Esophagus muscularis mucosa (tissue), 4 donors: Measurements from ENCODE around the gene CADM3. TPM values are rescaled to one million over a fixed set of nuclear protein-coding genes. Genes with fewer than 3 reads are reported as not detected.
A peak's percentile ranks its signal among the peaks of the same experiment; 100 is the strongest.

ENCODE experiments used
- DNase-seq: peaks from one replicate; pipeline ENCODE4 v3.0.0-alpha.2; 2017; ENCODE audit errors: extremely low spot score
- H3K27ac ChIP-seq, 4 donors: fragments of 200-600 bp; sonication (generic); replicated peaks in 1 of 4; 1 replicate in 3 of 4; 2 replicates in 1 of 4; pipeline ENCODE4 v1.5.1; 2016 to 2019; ENCODE audit warnings: mild to moderate bottlenecking in 1 of 4
- H3K27me3 ChIP-seq, 4 donors: fragments of 200-600 bp; sonication (generic); one replicate each; pipeline versions ENCODE4 v1.5.1 to v1.6.0; 2016 to 2019
- H3K36me3 ChIP-seq, 4 donors: fragments of 200-600 bp; sonication (generic); one replicate each; pipeline ENCODE4 v1.5.1; 2016 to 2019
- H3K4me1 ChIP-seq, 4 donors: fragments of 200-600 bp; sonication (generic); one replicate each; pipeline ENCODE4 v1.5.1; 2016 to 2019
- H3K4me3 ChIP-seq, 4 donors: fragments of 200-600 bp; sonication (generic); 1 replicate in 2 of 4; 2 replicates in 2 of 4; pipeline ENCODE4 v1.5.1; 2016 to 2019; ENCODE audit warnings: mild to moderate bottlenecking in 4 of 4, moderate library complexity in 1 of 4
- H3K9me3 ChIP-seq, 4 donors: fragments of 200-600 bp; sonication (generic); 1 replicate in 3 of 4; 2 replicates in 1 of 4; pipeline ENCODE4 v1.5.1; 2016 to 2019
- EP300 ChIP-seq: sonication (generic); formaldehyde crosslinking; IDR thresholded peaks from one replicate; pipeline ENCODE4 v1.6.1; 2017; ENCODE audit warnings: antibody characterized with exemption
- POLR2A ChIP-seq: fragments of 450-650 bp; IDR thresholded peaks from one replicate; pipeline ENCODE4 v1.6.1; 2017; ENCODE audit warnings: antibody characterized with exemption, moderate library complexity, mild to moderate bottlenecking, low read depth
- POLR2AphosphoS5 ChIP-seq, 2 donors: sonication (generic); formaldehyde crosslinking; IDR thresholded peaks; one replicate each; pipeline ENCODE4 v1.6.1; 2017; ENCODE audit warnings: antibody characterized with exemption in 2 of 2
- WGBS: methylation state at CpG from one replicate; pipeline ENCODE4 v1.1.5; 2018; 5-methylcytosine and 5-hydroxymethylcytosine counted together
- intact Hi-C: fragments of 100-400 bp; cut with DNase I; formaldehyde crosslinking; loops from one replicate; pipeline ENCODE4 v1.15.1; 2023
- total RNA-seq, 4 donors: library from RNA; depleted of rRNA; stranded (reverse); fragments of >200 nt; gene quantifications; one replicate each; pipeline versions ENCODE4 v1.1.0 to v1.2.1, GENCODE V29; 2016
- TF ChIP-seq, protein P1 (sequence below), 3 experiments: fragments of 200-600 bp in 2 of 3; fragments of 450-650 bp in 1 of 3; sonication (generic) in 2 of 3; IDR thresholded peaks; one replicate each; pipeline ENCODE4 v1.5.1; 2017 to 2019; ENCODE audit warnings: antibody characterized with exemption in 3 of 3, mild to moderate bottlenecking in 2 of 3, moderate library complexity in 1 of 3

The CADM3 gene
- total RNA-seq, 4 donors from 2014 or later = 10.8 to 24.7 (median 20.4) TPM

- no peak for DNase-seq
- no peak overlapping the region for H3K27ac ChIP-seq
- no peaks in the 10 kb centered on the region for H3K36me3 ChIP-seq
- TF ChIP-seq EP300 (no peak), POLR2AphosphoS5 (IDR thresholded peaks at IDR 0.05) (no peak)
- 78% methylated on average over 7 of the region's 7 CpGs for WGBS
- peaks cover 0 to 5% (median 0%) of the 10 kb centered on the region in 4 donors for H3K4me1 ChIP-seq
- H3K9me3 ChIP-seq = no peaks in the 10 kb centered on the region
- H3K27me3 ChIP-seq = peaks cover 0 to 78% (median 2%) of the 10 kb centered on the region in 4 donors
- peak overlapping the region in 2 of 4 donors; percentile 1 to 49 for H3K4me3 ChIP-seq
- intact Hi-C loops = no loop called here
Observed at GRCh38 chr1:159209061-159209460, 37.6 kb downstream of the CADM3 start.

- Histone ChIP-seq H3K27ac (no peak overlapping the region), H3K36me3 (no peaks in the 10 kb centered on the region), H3K27me3 (peaks cover 0 to 70% (median 2%) of the 10 kb centered on the region in 4 donors), H3K4me1 (peaks cover 0 to 5% (median 0%) of the 10 kb centered on the region in 4 donors), H3K4me3 (no peak overlapping the region), H3K9me3 (no peaks in the 10 kb centered on the region)
- no peak for TF ChIP-seq EP300
- TF ChIP-seq, protein P1, sequence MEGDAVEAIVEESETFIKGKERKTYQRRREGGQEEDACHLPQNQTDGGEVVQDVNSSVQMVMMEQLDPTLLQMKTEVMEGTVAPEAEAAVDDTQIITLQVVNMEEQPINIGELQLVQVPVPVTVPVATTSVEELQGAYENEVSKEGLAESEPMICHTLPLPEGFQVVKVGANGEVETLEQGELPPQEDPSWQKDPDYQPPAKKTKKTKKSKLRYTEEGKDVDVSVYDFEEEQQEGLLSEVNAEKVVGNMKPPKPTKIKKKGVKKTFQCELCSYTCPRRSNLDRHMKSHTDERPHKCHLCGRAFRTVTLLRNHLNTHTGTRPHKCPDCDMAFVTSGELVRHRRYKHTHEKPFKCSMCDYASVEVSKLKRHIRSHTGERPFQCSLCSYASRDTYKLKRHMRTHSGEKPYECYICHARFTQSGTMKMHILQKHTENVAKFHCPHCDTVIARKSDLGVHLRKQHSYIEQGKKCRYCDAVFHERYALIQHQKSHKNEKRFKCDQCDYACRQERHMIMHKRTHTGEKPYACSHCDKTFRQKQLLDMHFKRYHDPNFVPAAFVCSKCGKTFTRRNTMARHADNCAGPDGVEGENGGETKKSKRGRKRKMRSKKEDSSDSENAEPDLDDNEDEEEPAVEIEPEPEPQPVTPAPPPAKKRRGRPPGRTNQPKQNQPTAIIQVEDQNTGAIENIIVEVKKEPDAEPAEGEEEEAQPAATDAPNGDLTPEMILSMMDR (IDR thresholded peaks at IDR 0.05) = peak; percentile 64 to 75 (median 70)
- 36% methylated on average over 10 of the region's 11 CpGs for WGBS
- no peak for DNase-seq
- intact Hi-C loops = no loop called here
Observed at GRCh38 chr1:159211331-159212136, 40.1 kb downstream of the CADM3 start.

- Histone ChIP-seq H3K4me3 (no peak overlapping the region), H3K27me3 (peaks cover 0 to 61% (median 2%) of the 10 kb centered on the region in 4 donors), H3K9me3 (no peaks in the 10 kb centered on the region), H3K27ac (no peak overlapping the region), H3K4me1 (peaks cover 0 to 5% (median 0%) of the 10 kb centered on the region in 4 donors), H3K36me3 (no peaks in the 10 kb centered on the region)
- 69% methylated on average over 3 of the region's 4 CpGs for WGBS
- peak; percentile 50 for DNase-seq
- no peak for TF ChIP-seq EP300
- TF ChIP-seq POLR2A = no peak
- no peak for TF ChIP-seq POLR2AphosphoS5 (IDR thresholded peaks at IDR 0.05)
- TF ChIP-seq, protein P1 (IDR thresholded peaks at IDR 0.05) = no peak
- intact Hi-C loops = no loop called here
Observed at GRCh38 chr1:159212596-159212995, 41.2 kb downstream of the CADM3 start.

GRCh38 chr1:159214149-159214760, 42.8 kb downstream of the CADM3 start:
- peak; percentile 89 for DNase-seq
- TF ChIP-seq, protein P1 (IDR thresholded peaks at IDR 0.05) = peak; percentile 77 to 90 (median 79)
- no peak for TF ChIP-seq POLR2AphosphoS5 (IDR thresholded peaks at IDR 0.05)
- Histone ChIP-seq H3K27me3 (peaks cover 0 to 56% (median 2%) of the 10 kb centered on the region in 4 donors), H3K4me1 (no peaks in the 10 kb centered on the region), H3K27ac (no peak overlapping the region), H3K4me3 (no peak overlapping the region), H3K9me3 (no peaks in the 10 kb centered on the region), H3K36me3 (no peaks in the 10 kb centered on the region)
- WGBS = 2% methylated on average over 5 of the region's 5 CpGs
- intact Hi-C loops = loop anchor here (2.0 kb wide), 1 partner anchor 53 kb away; no protein-coding TSS in a partner anchor
